Karpas-422 (cell line): Measurements from ENCODE around the gene ARHGEF4. TPM values are rescaled to one million over a fixed set of nuclear protein-coding genes. Genes with fewer than 3 reads are reported as not detected.

Experiments used
- DNase-seq: peaks from one replicate; pipeline ENCODE4 v3.0.0-alpha.2; 2015
- H2AFZ ChIP-seq: fragments of 200-600 bp; sonication (generic); 2 replicates; pipeline ENCODE4 v1.6.1; 2014; ENCODE audit warnings: antibody characterized with exemption, low read length, mixed read lengths
- H3K27ac ChIP-seq: fragments of 200-600 bp; sonication (generic); 2 replicates; pipeline ENCODE4 v1.5.1; 2014; ENCODE audit warnings: mild to moderate bottlenecking, low read length, moderate library complexity
- H3K27me3 ChIP-seq: fragments of 200-600 bp; sonication (generic); 2 replicates; pipeline ENCODE4 v1.6.1; 2014; ENCODE audit warnings: low read length, mixed read lengths
- H3K36me3 ChIP-seq: fragments of 200-600 bp; sonication (generic); 2 replicates; pipeline ENCODE4 v1.6.1; 2014; ENCODE audit warnings: low read length, mixed read lengths; ENCODE audit not compliant: insufficient read depth
- H3K4me1 ChIP-seq: fragments of 200-600 bp; sonication (generic); 2 replicates; pipeline ENCODE4 v1.6.1; 2014; ENCODE audit warnings: mild to moderate bottlenecking, low read length, mixed read lengths
- H3K4me2 ChIP-seq: fragments of 200-600 bp; sonication (generic); 2 replicates; pipeline ENCODE4 v1.6.1; 2014; ENCODE audit warnings: low read length, low read depth, mild to moderate bottlenecking; ENCODE audit not compliant: poor library complexity, severe bottlenecking
- H3K4me3 ChIP-seq: fragments of 200-600 bp; sonication (generic); 2 replicates; pipeline ENCODE4 v1.5.1; 2014; ENCODE audit warnings: mild to moderate bottlenecking, antibody characterized with exemption, low read length, mixed read lengths
- H3K79me2 ChIP-seq: fragments of 200-600 bp; sonication (generic); 2 replicates; pipeline ENCODE4 v1.6.1; 2014; ENCODE audit warnings: mild to moderate bottlenecking, low read length, mixed read lengths
- H3K9ac ChIP-seq: fragments of 200-600 bp; sonication (generic); 2 replicates; pipeline ENCODE4 v1.6.0; 2014; ENCODE audit warnings: low read length
- H3K9me2 ChIP-seq: fragments of 200-600 bp; sonication (generic), shearing (Covaris generic); replicated peaks from 2 replicates; pipeline ENCODE4 v1.6.0; 2014; ENCODE audit warnings: mild to moderate bottlenecking, low read length, moderate library complexity; ENCODE audit not compliant: insufficient read depth
- H3K9me3 ChIP-seq: fragments of 300-700, 200-600 bp; sonication (generic); 2 replicates; pipeline ENCODE4 v1.6.1; 2014; ENCODE audit warnings: low read length, mixed read lengths
- H4K20me1 ChIP-seq: fragments of 200-600 bp; sonication (generic); 2 replicates; pipeline ENCODE4 v1.6.1; 2014; ENCODE audit warnings: mild to moderate bottlenecking, antibody characterized with exemption, low read length, low read depth; ENCODE audit not compliant: insufficient read depth
- total RNA-seq: library from RNA; depleted of rRNA; stranded (reverse); fragments of >200 nt; shearing (Covaris generic); gene quantifications from 2 replicates; pipeline ENCODE4 v1.2.3, GENCODE V29; 2014; ENCODE audit warnings: low replicate concordance

Gene ARHGEF4
- total RNA-seq, 1 experiment from 2014 or later: not detected

GRCh38 chr2:131056204-131056931 lies 219.7 kb downstream of the ARHGEF4 start:
- H3K4me3 ChIP-seq: no peak overlapping the region
- peaks cover 38% of the 10 kb centered on the region; the same call in 1 of the 2 replicates for H3K36me3 ChIP-seq
- no peak overlapping the region for H2AFZ ChIP-seq
- no peaks in the 10 kb centered on the region for H3K27me3 ChIP-seq
- no peak overlapping the region for H3K9ac ChIP-seq
- no peaks in the 10 kb centered on the region for H3K9me2 ChIP-seq
- no peak overlapping the region for H3K27ac ChIP-seq
- H3K9me3 ChIP-seq: no peaks in the 10 kb centered on the region
- DNase-seq: no peak
- H3K4me1 ChIP-seq: peaks cover 14% of the 10 kb centered on the region
- H4K20me1 ChIP-seq: peaks cover 55% of the 10 kb centered on the region
- no peak overlapping the region for H3K4me2 ChIP-seq
- H3K79me2 ChIP-seq: peaks cover 87% of the 10 kb centered on the region

- no peaks in the 10 kb centered on the region for H3K9me3 ChIP-seq
- no peak overlapping the region for H2AFZ ChIP-seq
- H4K20me1 ChIP-seq: peaks cover 55% of the 10 kb centered on the region
- no peaks in the 10 kb centered on the region for H3K27me3 ChIP-seq
- peaks cover 91% of the 10 kb centered on the region for H3K79me2 ChIP-seq
- peaks cover 33% of the 10 kb centered on the region; the same call in 1 of the 2 replicates for H3K36me3 ChIP-seq
- no peaks in the 10 kb centered on the region for H3K9me2 ChIP-seq
- H3K9ac ChIP-seq: no peak overlapping the region
- H3K4me1 ChIP-seq: peaks cover 14% of the 10 kb centered on the region
- H3K4me3 ChIP-seq: no peak overlapping the region
- H3K27ac ChIP-seq: no peak overlapping the region
- no peak for DNase-seq
- H3K4me2 ChIP-seq: no peak overlapping the region
Measured at GRCh38 chr2:131056932-131057287, 220.2 kb downstream of the ARHGEF4 start.

GRCh38 chr2:131058214-131058843 lies 221.6 kb downstream of the ARHGEF4 start:
- H3K9ac ChIP-seq: no peak overlapping the region
- no peak overlapping the region for H3K4me2 ChIP-seq
- H3K4me1 ChIP-seq: peaks cover 14% of the 10 kb centered on the region
- no peak overlapping the region for H2AFZ ChIP-seq
- DNase-seq: no peak
- H3K9me3 ChIP-seq: no peaks in the 10 kb centered on the region
- peaks cover 23% of the 10 kb centered on the region; the same call in 1 of the 2 replicates for H3K36me3 ChIP-seq
- no peaks in the 10 kb centered on the region for H3K27me3 ChIP-seq
- no peak overlapping the region for H3K4me3 ChIP-seq
- H3K79me2 ChIP-seq: peaks cover 91% of the 10 kb centered on the region
- no peak overlapping the region for H3K27ac ChIP-seq
- H3K9me2 ChIP-seq: no peaks in the 10 kb centered on the region
- H4K20me1 ChIP-seq: peaks cover 48% of the 10 kb centered on the region

- no peaks in the 10 kb centered on the region for H3K9me2 ChIP-seq
- H2AFZ ChIP-seq: no peak overlapping the region
- no peaks in the 10 kb centered on the region for H3K9me3 ChIP-seq
- peaks cover 47% of the 10 kb centered on the region for H4K20me1 ChIP-seq
- H3K4me1 ChIP-seq: peaks cover 14% of the 10 kb centered on the region
- peaks cover 93% of the 10 kb centered on the region for H3K79me2 ChIP-seq
- no peak overlapping the region for H3K4me3 ChIP-seq
- no peak overlapping the region for H3K4me2 ChIP-seq
- H3K9ac ChIP-seq: no peak overlapping the region
- peaks cover 22% of the 10 kb centered on the region; the same call in 1 of the 2 replicates for H3K36me3 ChIP-seq
- no peak for DNase-seq
- no peaks in the 10 kb centered on the region for H3K27me3 ChIP-seq
- H3K27ac ChIP-seq: no peak overlapping the region
Measured at GRCh38 chr2:131058920-131059319, 222.2 kb downstream of the ARHGEF4 start.

GRCh38 chr2:131063501-131064283 lies 227.0 kb downstream of the ARHGEF4 start:
- no peak overlapping the region for H3K9ac ChIP-seq
- H3K36me3 ChIP-seq: peaks cover 25% of the 10 kb centered on the region; the same call in 1 of the 2 replicates
- no peak overlapping the region for H3K27ac ChIP-seq

GRCh38 chr2:131064589-131065512 lies 228.1 kb downstream of the ARHGEF4 start:
- H3K4me3 ChIP-seq: no peak overlapping the region
- H3K9me2 ChIP-seq: no peaks in the 10 kb centered on the region
- H2AFZ ChIP-seq: no peak overlapping the region
- H3K9ac ChIP-seq: no peak overlapping the region
- H3K4me2 ChIP-seq: no peak overlapping the region
- peaks cover 26% of the 10 kb centered on the region; the same call in 1 of the 2 replicates for H3K36me3 ChIP-seq
- H3K4me1 ChIP-seq: no peaks in the 10 kb centered on the region
- no peak for DNase-seq
- no peaks in the 10 kb centered on the region for H3K27me3 ChIP-seq
- peaks cover 28% of the 10 kb centered on the region; the same call in 1 of the 2 replicates for H4K20me1 ChIP-seq
- no peaks in the 10 kb centered on the region for H3K9me3 ChIP-seq
- no peak overlapping the region for H3K27ac ChIP-seq
- H3K79me2 ChIP-seq: peaks cover 96% of the 10 kb centered on the region

More at GRCh38 chr2:131063501-131064283, 227.0 kb downstream of the ARHGEF4 start:
- Histone ChIP-seq H4K20me1 (peaks cover 29% of the 10 kb centered on the region; the same call in 1 of the 2 replicates), H3K9me3 (no peaks in the 10 kb centered on the region), H3K4me2 (no peak overlapping the region), H3K27me3 (no peaks in the 10 kb centered on the region), H3K4me3 (no peak overlapping the region), H3K79me2 (peaks cover 96% of the 10 kb centered on the region), H3K4me1 (peaks cover 7% of the 10 kb centered on the region), H3K9me2 (no peaks in the 10 kb centered on the region), H2AFZ (no peak overlapping the region)
- no peak for DNase-seq

- DNase-seq: no peak
Measured at GRCh38 chr2:131067465-131068125, 230.9 kb downstream of the ARHGEF4 start.

More at GRCh38 chr2:131067465-131068125, 230.9 kb downstream of the ARHGEF4 start:
- Histone ChIP-seq H3K36me3 (peaks cover 33% of the 10 kb centered on the region; the same call in 1 of the 2 replicates), H3K27me3 (no peaks in the 10 kb centered on the region), H2AFZ (no peak overlapping the region), H3K4me1 (no peaks in the 10 kb centered on the region), H4K20me1 (peaks cover 27% of the 10 kb centered on the region; the same call in 1 of the 2 replicates), H3K9me2 (no peaks in the 10 kb centered on the region), H3K9me3 (no peaks in the 10 kb centered on the region), H3K79me2 (peaks cover 96% of the 10 kb centered on the region), H3K27ac (no peak overlapping the region), H3K4me2 (no peak overlapping the region), H3K4me3 (no peak overlapping the region), H3K9ac (no peak overlapping the region)
